Activated gamma-delta T cell (primary cell): ENCODE results near the gene SPPL2B.

Source experiments
- DNase-seq: peaks from one replicate; lab custom pipeline; 2025; lab: John Stamatoyannopoulos, UW

The SPPL2B gene

GRCh38 chr19:2300533-2300932 is 28.0 kb upstream of the SPPL2B start:
- DNase-seq = no peak

GRCh38 chr19:2302319-2303210 is 25.9 kb upstream of the SPPL2B start:
- DNase-seq = no peak

GRCh38 chr19:2303211-2303798 is 25.2 kb upstream of the SPPL2B start:
- DNase-seq = no peak

- DNase-seq = no peak
Observed at GRCh38 chr19:2305452-2306280, 22.8 kb upstream of the SPPL2B start.

GRCh38 chr19:2306281-2306806 is 22.1 kb upstream of the SPPL2B start:
- no peak for DNase-seq

- DNase-seq = no peak
Observed at GRCh38 chr19:2306971-2307370, 21.5 kb upstream of the SPPL2B start.

- no peak for DNase-seq
Observed at GRCh38 chr19:2307518-2308012, 20.9 kb upstream of the SPPL2B start.

GRCh38 chr19:2308114-2308556 is 20.3 kb upstream of the SPPL2B start, which contains the start of gene LINGO3:
TSS of gene LINGO3 (minus strand) at chr19:2308154. CDS start at chr19:2291776, 16,378 bp downstream.
- no peak for DNase-seq

GRCh38 chr19:2309734-2310362 is 18.6 kb upstream of the SPPL2B start:
- DNase-seq = no peak

- DNase-seq = no peak
Observed at GRCh38 chr19:2311093-2311492, 17.4 kb upstream of the SPPL2B start.

GRCh38 chr19:2312820-2313501 is 15.5 kb upstream of the SPPL2B start:
- no peak for DNase-seq

GRCh38 chr19:2315121-2315817 is 13.2 kb upstream of the SPPL2B start:
- DNase-seq = no peak

GRCh38 chr19:2315818-2316353 is 12.6 kb upstream of the SPPL2B start:
- DNase-seq = no peak

GRCh38 chr19:2317300-2317699 is 11.2 kb upstream of the SPPL2B start:
- DNase-seq = no peak

GRCh38 chr19:2317756-2318155 is 10.7 kb upstream of the SPPL2B start:
- DNase-seq = no peak

- DNase-seq = no peak
Observed at GRCh38 chr19:2318923-2319322, 9.6 kb upstream of the SPPL2B start.

GRCh38 chr19:2319551-2319950 is 8.9 kb upstream of the SPPL2B start:
- DNase-seq = no peak

GRCh38 chr19:2320049-2320448 is 8.4 kb upstream of the SPPL2B start:
- DNase-seq = no peak

GRCh38 chr19:2320939-2321338 is 7.5 kb upstream of the SPPL2B start:
- no peak for DNase-seq
